SK-MEL-5 (cell line): ENCODE measurements around the gene NANOS1. TPM values are rescaled to one million over a fixed set of nuclear protein-coding genes. Genes with fewer than 3 reads are reported as not detected.

Experiments
- DNase-seq: peaks from one replicate; pipeline ENCODE4 v3.0.0-alpha.2; 2016; ENCODE audit warnings: low read depth, low spot score
- in situ Hi-C: cut with HindIII; loops from 2 replicates; pipeline ENCODE4 v1.10.0; 2016; ENCODE audit warnings: low sequenced_read_pairs, high pct_unique_total_duplicates, low pct_unique_long_range_greater_than_20kb
- polyA plus RNA-seq, 2 experiments: library from polyadenylated mRNA; depleted of rRNA; stranded (reverse); fragments of >200 nt; gene quantifications; 2 replicates each; pipeline ENCODE4 v1.2.3, GENCODE V29; 2015
- total RNA-seq: library from RNA; depleted of rRNA; stranded (reverse); fragments of >200 nt; shearing (Covaris generic); gene quantifications from 2 replicates; pipeline ENCODE4 v1.2.3, GENCODE V29; 2014; rRNA removed

The NANOS1 gene
- 3.5 and 5.7 TPM in 2 replicates for total RNA-seq
- 5.5 and 6.7 TPM in 2 replicates for polyA plus RNA-seq (2015; cell fraction: cytosol; rRNA removed)
- polyA plus RNA-seq (2015; cell fraction: nucleus; rRNA removed), result 2.0 and 2.9 TPM in 2 replicates

DNA sequence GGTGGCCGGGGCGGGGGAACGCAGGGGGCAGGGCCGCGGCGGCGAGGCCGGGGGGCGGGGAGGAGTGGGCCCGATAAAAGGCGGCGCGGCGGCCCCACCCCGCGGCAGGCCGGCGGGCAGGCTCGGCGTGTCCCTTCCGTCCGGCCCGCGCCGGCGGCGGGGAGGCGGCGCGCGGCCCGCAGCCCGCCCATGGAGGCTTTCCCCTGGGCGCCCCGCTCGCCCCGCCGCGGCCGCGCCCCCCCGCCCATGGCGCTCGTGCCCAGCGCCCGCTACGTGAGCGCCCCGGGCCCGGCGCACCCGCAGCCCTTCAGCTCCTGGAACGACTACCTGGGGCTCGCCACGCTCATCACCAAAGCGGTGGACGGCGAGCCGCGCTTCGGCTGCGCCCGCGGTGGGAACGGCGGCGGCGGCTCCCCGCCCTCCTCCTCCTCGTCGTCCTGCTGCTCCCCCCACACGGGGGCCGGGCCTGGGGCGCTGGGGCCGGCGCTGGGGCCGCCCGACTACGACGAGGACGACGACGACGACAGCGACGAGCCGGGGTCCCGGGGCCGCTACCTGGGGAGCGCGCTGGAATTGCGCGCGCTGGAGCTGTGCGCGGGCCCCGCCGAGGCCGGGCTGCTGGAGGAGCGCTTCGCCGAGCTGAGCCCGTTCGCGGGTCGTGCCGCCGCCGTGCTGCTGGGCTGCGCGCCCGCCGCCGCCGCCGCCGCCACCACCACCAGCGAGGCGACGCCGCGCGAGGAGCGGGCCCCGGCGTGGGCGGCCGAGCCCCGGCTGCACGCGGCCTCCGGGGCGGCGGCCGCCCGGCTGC, at the start of gene NANOS1:
Gene NANOS1, plus strand, starts transcription at position 102 of the 808 bp plus-strand sequence. Its CDS starts 88 bp downstream, at position 190.
- no peak for DNase-seq
- in situ Hi-C loops, result no loop called here

- in situ Hi-C loops, result no loop called here
Measured at GRCh38 chr10:118980135-118980865, 49.2 kb upstream of the NANOS1 start.

DNA sequence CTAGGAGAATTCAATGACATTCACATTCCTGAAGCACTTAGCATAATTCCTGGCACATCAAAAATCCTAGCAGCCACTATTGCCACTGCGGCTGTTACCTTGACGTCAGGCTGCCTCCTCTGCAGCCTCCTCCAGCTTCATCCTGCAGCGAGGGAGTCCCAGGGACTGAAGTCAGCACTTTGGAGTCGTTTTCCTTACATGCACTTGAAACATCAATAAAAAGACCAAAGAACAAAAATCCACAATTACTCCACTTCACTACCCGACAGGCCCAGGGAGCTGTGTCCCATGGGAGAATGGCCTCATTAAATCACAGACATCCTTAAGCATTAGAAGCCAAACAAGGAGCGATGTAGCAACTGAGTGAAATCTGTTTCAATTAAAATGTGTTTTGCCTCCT, 48.6 kb upstream of the NANOS1 start:
- in situ Hi-C loops, result no loop called here
- no peak for DNase-seq

More at GRCh38 chr10:118980135-118980865, 49.2 kb upstream of the NANOS1 start:
- DNase-seq, result no peak

- no peak for DNase-seq
- in situ Hi-C loops, result no loop called here
Measured at GRCh38 chr10:118981946-118982345, 47.6 kb upstream of the NANOS1 start.

GRCh38 chr10:118982366-118982765, 47.1 kb upstream of the NANOS1 start:
- in situ Hi-C loops, result no loop called here
- no peak for DNase-seq

DNA sequence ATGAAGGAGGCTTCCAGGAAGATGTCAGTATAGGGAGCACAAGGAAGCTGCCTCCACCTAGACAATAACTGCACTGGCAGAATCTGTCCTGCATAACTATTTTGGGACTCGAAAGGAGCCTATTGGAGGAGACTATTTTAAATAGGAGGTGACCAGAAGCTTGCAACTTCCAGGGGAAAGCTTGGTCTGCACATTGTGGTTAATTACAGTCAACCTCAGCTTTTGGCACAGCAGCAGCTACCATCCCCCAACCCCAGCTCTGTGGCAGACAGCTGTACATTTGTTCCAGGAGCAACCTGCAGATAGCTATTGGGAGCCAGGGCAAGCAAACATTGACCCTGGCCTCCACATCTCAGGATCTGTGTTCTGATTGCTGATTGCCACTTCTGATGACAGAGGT, 46.3 kb upstream of the NANOS1 start:
- in situ Hi-C loops, result no loop called here
- DNase-seq, result no peak

DNA sequence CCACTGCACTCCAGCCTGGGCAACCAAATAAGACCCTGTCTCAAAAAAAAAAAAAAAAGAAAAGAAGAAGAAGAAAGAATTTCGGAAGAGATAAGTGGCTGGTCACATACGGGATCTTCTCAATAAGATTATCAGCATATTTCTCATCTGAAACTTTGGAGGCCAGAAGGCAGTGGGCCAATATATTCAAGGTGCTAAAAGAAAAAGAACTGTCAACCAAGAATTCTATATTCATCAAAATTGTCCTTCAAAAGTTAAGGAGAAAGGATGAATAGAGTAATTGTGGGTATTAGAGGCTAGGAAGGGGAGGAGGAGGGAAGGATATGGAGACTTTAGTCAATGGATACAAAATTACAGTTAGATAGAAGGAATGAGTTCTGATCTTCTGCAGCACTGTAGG, 43.9 kb upstream of the NANOS1 start:
- DNase-seq, result no peak
- in situ Hi-C loops, result no loop called here

- no peak for DNase-seq
- in situ Hi-C loops, result no loop called here
Measured at GRCh38 chr10:118986815-118987790, 42.4 kb upstream of the NANOS1 start.

- in situ Hi-C loops, result no loop called here
- DNase-seq, result no peak
Measured at GRCh38 chr10:118990326-118990725, 39.2 kb upstream of the NANOS1 start.

- no peak for DNase-seq
- in situ Hi-C loops, result no loop called here
Measured at GRCh38 chr10:118992496-118992895, 37.0 kb upstream of the NANOS1 start.

DNA sequence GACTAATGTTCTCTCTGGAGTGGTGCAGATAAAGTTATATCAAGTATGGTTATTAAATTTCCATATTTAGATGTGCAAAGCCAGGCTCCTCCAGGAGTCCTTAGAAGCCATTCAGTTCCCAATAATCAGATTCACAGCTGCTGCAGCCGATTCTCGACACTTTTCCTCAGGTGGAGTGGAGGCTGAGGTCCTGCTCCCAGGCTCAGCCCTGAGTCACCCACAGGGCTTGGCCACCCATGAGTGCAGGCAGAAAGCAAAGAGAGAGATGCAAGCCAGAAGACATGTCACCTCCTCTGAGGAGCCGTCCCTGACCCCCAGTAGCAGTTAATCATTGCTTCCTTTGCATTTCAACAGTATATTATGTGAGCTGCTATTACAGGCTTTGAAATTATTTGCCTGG, 36.3 kb upstream of the NANOS1 start:
- in situ Hi-C loops, result no loop called here
- no peak for DNase-seq

- in situ Hi-C loops, result no loop called here
- no peak for DNase-seq
Measured at GRCh38 chr10:118994321-118994720, 35.2 kb upstream of the NANOS1 start.

DNA sequence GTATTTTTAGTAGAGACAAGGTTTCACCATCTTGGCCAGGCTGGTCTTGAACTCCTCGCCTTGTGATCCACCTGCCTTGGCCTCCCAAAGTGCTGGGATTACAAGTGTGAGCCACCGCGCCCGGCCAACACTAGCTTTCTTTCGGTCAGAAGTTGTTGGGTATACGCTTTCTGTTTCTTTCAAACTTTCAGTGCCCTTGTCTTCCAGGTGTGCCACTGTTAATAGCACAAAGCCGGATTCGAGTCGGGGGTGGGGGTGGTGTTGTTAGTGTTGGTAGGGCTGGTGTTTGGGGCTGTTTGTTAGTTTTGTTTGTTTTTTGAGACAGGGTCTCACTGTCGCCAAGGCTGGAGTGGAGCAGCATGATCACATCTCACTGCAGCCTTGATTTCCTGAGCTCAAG, 33.8 kb upstream of the NANOS1 start:
- no peak for DNase-seq
- in situ Hi-C loops, result no loop called here

GRCh38 chr10:118997379-118997778, 32.1 kb upstream of the NANOS1 start:
- no peak for DNase-seq
- in situ Hi-C loops, result no loop called here

DNA sequence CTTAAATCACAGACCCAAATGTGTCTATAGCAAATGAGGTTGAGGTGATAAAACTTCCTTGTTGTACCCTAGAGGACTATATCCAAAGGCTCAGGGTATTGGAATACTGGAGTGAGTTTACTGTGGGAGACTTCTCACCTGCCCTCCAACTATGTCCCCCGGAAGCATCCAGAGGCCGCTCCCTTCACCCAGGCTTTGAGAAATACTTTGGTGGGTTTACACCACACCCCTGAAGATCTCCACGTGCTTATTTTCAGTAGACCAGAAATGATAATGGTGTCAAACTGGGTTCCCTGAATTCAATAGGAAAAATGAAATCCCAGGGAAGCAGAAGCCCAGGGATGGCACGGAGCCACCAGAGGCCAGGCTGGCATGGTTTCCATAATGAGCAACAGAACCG, 31.3 kb upstream of the NANOS1 start:
- DNase-seq, result no peak
- in situ Hi-C loops, result no loop called here

GRCh38 chr10:119001717-119002500, 27.6 kb upstream of the NANOS1 start:
- in situ Hi-C loops, result no loop called here
- DNase-seq, result no peak
